ENCODE measurements around the gene VIP.

Gene VIP

DNA sequence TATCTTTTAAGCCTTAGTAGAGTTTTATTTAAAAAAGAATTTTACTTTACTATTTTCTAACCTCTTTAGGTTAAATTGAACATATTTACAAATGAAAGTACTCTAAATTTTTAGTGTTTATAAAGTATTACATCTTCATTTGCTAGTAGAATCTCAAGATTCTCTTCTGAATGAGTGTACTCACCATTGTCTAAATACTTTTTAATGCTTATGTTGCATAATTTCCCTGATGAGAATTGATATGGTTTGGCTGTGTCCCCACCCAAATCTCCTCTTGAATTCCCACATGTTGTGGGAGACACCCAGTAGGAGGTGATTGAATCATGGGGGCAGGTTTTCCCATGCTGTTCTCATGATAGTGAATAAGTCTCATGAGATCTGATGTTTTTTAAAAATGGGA, 53.6 kb downstream of the VIP start:
- H3K4me3 ChIP-seq (IDR thresholded peaks at IDR 0.05; ENCODE audit: insufficient read depth, low read depth, low read length), result no peak overlapping the region
- H4K20me1 ChIP-seq (ENCODE audit: insufficient read depth), result no peaks in the 10 kb centered on the region
- no peaks in the 10 kb centered on the region for H3K36me3 ChIP-seq (ENCODE audit: insufficient read depth)
- H3K27ac ChIP-seq, result no peak overlapping the region
- H3K27me3 ChIP-seq (ENCODE audit: insufficient read depth, low read depth), result no peaks in the 10 kb centered on the region
- no peak overlapping the region for H3K4me2 ChIP-seq
- H2AFZ ChIP-seq (ENCODE audit: low read depth), result no peak overlapping the region
- no peaks in the 10 kb centered on the region for H3K4me1 ChIP-seq (ENCODE audit: low read depth, poor library complexity, severe bottlenecking)
- no peaks in the 10 kb centered on the region for H3K79me2 ChIP-seq (ENCODE audit: insufficient read depth, low read depth)
- no peak overlapping the region for H3K9ac ChIP-seq
- TF ChIP-seq, protein P1, sequence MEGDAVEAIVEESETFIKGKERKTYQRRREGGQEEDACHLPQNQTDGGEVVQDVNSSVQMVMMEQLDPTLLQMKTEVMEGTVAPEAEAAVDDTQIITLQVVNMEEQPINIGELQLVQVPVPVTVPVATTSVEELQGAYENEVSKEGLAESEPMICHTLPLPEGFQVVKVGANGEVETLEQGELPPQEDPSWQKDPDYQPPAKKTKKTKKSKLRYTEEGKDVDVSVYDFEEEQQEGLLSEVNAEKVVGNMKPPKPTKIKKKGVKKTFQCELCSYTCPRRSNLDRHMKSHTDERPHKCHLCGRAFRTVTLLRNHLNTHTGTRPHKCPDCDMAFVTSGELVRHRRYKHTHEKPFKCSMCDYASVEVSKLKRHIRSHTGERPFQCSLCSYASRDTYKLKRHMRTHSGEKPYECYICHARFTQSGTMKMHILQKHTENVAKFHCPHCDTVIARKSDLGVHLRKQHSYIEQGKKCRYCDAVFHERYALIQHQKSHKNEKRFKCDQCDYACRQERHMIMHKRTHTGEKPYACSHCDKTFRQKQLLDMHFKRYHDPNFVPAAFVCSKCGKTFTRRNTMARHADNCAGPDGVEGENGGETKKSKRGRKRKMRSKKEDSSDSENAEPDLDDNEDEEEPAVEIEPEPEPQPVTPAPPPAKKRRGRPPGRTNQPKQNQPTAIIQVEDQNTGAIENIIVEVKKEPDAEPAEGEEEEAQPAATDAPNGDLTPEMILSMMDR (conservative IDR thresholded peaks at IDR 0.05; ENCODE audit: low read depth, low read length), result no peak
